HUDEP-2 (cell line): ENCODE results near the gene GPR141.

Experiments
- DNase-seq, 76 experiments: peaks; one replicate each; lab custom pipeline; 2025; ENCODE audit not compliant: unreplicated experiment in 76 of 76; lab: John Stamatoyannopoulos, UW

The GPR141 gene

DNA sequence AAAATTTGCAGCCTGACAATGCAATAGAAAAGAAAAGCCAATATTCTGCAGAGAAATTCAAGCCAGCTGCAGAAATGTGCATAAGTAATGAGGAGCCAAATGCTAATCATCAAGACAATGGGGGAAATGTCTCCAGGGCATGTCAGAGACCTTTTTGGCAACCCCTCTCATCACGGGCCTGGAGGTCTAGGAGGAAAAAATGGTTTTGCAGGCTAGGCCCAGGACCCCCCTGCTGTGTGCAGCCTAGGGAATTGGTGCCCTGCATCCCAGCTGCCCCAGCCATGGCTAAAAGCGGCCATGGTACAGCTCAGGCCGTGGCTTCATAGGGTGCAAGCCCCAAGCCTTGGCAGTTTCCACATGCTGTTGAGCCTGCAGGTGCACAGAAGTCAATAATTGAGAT is 92.4 kb downstream of the GPR141 start:
- no peak for DNase-seq

DNA sequence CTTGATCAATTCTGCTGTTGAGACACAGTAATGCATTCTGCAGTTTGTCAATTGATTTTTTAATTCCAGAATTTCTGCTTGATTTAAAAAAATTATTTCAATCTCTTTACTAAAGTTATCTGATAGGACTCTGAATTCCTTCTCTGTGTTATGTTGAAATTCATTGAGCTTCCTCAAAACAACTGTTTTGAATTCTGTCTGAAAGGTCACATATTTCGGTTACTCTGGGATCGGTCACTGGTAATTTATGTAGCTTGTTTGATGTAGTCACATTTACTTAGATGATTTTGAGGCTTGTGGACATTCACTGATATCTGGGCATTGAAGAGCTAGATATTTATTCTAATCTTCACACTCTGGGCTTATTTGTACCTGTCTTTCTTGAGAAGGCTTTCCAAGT is 97.6 kb downstream of the GPR141 start:
- DNase-seq: no peak

DNA sequence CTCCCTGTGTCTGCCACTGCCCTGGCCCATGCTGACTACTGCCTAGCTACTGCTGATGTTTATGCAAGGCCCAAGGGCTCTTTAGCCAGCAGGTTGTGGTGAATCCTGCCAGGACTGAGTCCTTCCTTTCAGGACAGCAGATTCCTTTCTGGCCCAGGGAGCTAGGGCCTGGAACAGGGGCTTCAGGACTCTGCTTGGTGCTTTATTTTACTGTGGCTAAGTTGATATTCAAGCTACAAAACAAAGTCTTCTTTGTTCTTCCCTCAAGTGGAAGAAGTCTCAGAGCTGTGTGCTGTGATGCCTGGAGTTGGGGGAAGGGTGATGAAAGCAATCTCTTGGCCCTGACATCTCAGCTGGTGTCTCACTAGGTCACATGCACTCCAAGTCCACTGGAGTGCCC is 98.6 kb downstream of the GPR141 start:
- no peak for DNase-seq

DNA sequence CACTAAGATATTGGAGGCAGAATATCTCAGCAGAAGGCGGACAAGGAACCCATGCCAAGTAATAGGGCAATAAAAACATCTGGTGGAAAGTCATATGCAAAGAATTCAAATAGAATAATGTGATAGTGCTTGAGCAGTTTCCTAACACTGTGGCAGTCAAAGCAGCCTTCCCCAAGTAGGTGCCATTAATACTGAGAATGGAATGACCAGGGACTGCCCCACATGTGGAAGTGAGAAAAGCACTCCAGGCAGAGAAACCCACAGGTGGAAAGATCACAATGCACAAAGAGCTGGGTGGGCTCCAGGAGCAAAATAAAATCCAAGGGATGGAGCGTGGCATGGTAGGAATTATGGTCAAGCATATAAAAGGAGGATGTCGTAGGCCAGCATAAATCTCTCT is 100.4 kb downstream of the GPR141 start:
- DNase-seq: no peak

DNA sequence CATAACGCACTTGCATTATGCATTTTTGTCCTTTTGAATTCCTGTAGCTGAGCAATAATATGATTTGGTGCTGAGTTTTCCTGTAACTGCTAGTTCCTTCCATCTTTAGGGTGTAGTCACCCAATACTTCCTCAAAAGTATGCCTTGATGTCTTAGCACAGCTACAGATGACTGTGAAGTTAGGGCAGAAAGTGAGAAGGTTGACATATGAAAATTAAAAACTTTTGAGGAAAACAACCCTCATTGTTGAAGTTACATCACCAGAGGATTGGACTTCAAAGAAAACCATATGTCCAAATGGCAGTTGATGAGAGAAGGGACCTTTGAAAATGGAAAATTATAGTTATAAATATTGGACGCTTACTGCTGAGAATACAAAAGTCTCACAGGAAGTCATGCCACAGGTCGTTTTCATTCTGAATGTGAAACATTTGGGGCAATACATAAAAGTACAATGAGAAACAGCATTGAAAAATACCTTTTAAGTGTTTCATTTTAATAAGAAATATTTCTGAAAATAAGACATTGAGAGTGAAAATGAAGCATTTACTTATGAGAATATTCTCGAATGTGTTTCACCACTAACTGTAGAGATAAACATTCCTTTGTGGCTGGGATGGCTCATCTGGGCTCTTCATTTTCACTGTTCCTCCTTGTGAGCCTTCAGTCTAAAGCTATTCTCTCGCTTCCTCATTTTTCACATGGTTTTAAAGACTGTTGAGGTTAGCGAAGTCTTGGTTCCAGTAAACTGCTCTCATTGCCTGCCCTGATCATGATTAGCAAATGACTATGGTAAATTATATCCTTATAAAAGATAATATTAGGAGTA is 103.4 kb downstream of the GPR141 start:
- no peak for DNase-seq
